ENCODE data around the gene CPLANE2.
"Not testable (repeated sequence)": the region's sequence is repeated elsewhere in the genome, so short reads cannot be mapped to it uniquely, and the experiment has no call there.

CPLANE2 gene

DNA sequence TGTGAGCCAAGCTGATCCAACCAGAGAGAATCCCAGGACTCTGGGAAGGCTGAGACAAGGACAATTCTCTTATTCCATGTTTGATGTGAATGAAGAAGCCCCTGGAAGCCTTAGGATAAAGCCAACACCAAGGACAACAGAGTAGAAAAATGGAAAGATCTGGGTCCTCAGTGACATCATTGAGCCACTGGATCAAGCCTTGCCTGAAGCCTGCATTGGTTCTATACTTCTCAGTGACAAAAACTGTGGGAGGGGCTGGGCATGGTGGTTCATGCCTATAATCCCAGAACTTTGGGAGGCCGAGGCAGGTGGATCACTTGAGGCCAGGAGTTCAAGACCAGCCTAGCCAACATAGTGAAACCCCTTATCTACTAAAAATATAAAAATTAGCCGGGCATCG is 40.1 kb downstream of the CPLANE2 start:
- no peak for DNase-seq (ENCODE audit: low spot score)
- CTCF ChIA-PET: interaction anchor here (1.5 kb wide), 1 partner anchor 118 kb away, joined by 4 read pairs; no protein-coding TSS in a partner anchor
- no peak overlapping the region for H3K27ac ChIP-seq
- POLR2A ChIA-PET (ENCODE audit: low non-redundant PET): no interaction called here
- TF ChIP-seq, protein P1, sequence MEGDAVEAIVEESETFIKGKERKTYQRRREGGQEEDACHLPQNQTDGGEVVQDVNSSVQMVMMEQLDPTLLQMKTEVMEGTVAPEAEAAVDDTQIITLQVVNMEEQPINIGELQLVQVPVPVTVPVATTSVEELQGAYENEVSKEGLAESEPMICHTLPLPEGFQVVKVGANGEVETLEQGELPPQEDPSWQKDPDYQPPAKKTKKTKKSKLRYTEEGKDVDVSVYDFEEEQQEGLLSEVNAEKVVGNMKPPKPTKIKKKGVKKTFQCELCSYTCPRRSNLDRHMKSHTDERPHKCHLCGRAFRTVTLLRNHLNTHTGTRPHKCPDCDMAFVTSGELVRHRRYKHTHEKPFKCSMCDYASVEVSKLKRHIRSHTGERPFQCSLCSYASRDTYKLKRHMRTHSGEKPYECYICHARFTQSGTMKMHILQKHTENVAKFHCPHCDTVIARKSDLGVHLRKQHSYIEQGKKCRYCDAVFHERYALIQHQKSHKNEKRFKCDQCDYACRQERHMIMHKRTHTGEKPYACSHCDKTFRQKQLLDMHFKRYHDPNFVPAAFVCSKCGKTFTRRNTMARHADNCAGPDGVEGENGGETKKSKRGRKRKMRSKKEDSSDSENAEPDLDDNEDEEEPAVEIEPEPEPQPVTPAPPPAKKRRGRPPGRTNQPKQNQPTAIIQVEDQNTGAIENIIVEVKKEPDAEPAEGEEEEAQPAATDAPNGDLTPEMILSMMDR (conservative IDR thresholded peaks at IDR 0.05; ENCODE audit: low read depth): no peak

DNA sequence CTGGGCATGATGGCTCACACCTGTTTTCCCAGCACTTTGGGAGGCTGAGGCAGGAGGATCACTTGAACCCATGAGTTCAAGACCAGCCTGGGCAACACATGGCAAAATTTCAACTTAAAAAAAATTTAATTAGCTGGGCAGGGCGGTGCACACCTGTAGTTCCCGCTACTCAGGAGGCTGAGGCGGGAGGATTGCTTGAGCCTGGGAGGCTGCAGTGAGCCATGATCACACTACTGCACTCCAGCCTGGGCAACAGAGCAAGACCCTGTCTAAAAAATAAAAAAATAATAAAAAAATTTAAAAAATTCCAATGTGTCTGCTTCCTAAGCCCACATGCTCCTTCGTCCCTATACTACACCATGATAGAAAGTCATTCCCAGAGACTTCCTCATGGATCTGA is 40.8 kb downstream of the CPLANE2 start:
- CTCF ChIA-PET: interaction anchor here (0.6 kb wide), 1 partner anchor 222 kb away, joined by 3 read pairs; no protein-coding TSS in a partner anchor
- POLR2A ChIA-PET (ENCODE audit: low non-redundant PET); DNase-seq (ENCODE audit: low spot score): not testable (repeated sequence)

DNA sequence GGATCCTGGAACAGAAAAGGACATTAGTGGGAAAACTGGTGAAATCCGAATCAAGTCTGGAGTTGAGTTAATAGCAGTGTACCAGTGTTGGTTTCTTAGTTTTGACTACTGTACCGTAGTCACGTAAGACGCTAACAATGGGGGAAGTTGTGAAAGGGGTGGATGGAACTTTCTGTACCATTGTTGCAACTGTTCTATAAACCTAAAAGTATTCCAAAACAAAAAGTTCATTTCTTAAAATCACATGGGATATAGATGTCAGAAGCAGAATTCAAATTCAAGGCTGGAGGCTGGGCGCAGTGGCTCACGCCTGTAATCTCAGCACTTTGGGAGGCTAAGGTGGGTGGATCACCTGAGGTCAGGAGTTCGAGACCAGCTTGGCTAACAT is 41.5 kb downstream of the CPLANE2 start:
- ChIA-PET CTCF (no interaction called here), POLR2A (ENCODE audit: low non-redundant PET) (no interaction called here)
- no peak for DNase-seq (ENCODE audit: low spot score)
- TF ChIP-seq, protein P1 (conservative IDR thresholded peaks at IDR 0.05; ENCODE audit: low read depth): no peak
- no peak overlapping the region for H3K27ac ChIP-seq

More for the DNA sequence above, 40.8 kb downstream of the CPLANE2 start:
- H3K27ac ChIP-seq: not testable (repeated sequence)

DNA sequence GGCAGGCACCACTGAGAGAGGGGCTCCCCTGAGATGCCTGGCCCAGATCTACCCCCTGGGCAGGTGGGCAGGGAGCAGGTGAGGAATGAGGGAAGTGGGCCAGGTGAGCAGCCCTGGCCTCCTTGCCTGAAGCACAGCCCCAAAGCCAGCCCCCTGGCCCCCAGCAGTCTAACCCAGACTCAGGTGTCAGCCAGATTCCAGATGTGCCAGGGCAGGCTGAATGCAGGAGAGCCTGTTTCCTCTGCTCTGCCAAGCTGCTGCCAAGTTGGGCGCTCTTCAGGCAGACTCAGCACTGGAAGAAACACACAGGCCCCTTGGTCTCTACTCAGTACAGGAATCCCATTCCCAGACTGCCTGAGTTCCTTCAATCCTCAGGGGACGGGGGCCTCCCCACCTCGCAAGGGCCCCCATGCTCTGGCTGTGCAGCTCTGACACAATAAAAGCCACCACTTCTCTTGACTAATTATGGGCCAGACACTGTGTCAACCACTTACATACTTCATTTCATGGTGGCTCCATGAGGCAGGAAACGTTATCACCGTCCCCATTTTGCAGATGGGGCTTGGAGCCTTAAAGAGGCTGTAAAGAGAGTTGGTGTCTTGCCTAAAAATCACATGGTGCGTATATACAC is 45.0 kb downstream of the CPLANE2 start:
- no peak for DNase-seq (ENCODE audit: low spot score)
- peak overlapping the region; percentile 70 for H3K27ac ChIP-seq
- TF ChIP-seq, protein P1 (conservative IDR thresholded peaks at IDR 0.05; ENCODE audit: low read depth): no peak
- ChIA-PET POLR2A (ENCODE audit: low non-redundant PET) (no interaction called here), CTCF (interaction anchor here (0.6 to 1.9 kb wide), 3 partner anchors 39 to 113 kb away, joined by 3 to 5 read pairs (median 4); no protein-coding TSS in a partner anchor)

DNA sequence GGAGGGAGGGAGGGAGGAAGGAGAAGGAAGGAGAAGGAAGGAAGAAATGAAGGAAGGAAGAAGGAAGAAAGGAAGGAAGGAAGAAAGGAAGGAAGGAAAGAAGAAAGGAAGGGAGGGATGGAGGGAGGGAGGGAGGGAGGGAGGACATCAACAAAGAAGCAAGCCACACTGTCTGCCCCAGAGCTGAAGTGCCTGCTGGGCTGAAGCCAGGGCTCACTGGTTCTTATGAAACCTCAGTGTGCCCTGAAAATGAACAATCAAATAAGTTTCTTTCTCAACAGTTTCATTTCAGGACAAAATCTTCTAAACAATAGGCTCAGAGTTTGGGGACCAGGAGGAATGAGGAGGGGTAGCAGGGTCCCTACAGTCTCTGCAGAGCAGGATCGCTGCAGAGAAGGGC is 45.7 kb downstream of the CPLANE2 start:
- TF ChIP-seq, protein P1 (conservative IDR thresholded peaks at IDR 0.05; ENCODE audit: low read depth): no peak
- ChIA-PET POLR2A (ENCODE audit: low non-redundant PET) (no interaction called here), CTCF (interaction anchor here (0.5 to 1.9 kb wide), 3 partner anchors 28 to 112 kb away, joined by 4 to 5 read pairs (median 4); no protein-coding TSS in a partner anchor)
- H3K27ac ChIP-seq: peak overlapping the region; percentile 70
- no peak for DNase-seq (ENCODE audit: low spot score)

DNA sequence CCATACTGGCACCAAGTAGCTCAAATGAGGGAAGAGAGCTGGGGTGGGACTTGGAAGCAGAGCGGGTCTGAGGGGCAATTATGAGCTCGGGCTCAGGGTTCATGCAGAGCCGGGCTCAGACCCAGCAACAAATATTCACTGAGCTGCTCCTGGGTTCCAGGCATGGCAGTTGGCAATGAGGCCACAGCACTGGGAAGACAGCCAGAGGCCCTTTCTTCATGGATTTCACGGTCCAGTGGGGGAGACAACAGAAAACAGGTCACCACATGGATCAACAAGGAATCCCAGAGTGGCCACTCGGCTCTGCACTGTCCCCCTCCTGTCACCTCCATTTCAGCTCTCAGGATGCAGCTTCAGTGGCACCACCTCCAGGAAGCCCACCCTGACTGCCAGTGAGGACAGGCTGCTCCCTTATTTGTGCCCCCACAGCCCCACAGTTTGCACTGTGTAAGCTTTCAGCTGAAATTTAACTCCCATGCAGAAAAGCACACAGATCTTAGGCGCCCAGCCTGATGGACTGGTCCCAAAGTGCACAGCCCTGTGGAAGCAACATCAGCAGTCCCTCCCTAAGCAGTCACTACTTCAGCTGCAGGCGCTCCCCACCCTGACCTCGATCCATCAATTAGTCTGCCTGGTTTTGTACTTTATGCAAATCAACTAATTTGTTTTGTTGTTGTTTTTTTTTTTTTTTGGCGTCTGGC is 46.9 kb downstream of the CPLANE2 start:
- no peak for DNase-seq (ENCODE audit: low spot score)
- TF ChIP-seq, protein P1 (conservative IDR thresholded peaks at IDR 0.05; ENCODE audit: low read depth): no peak
- POLR2A ChIA-PET (ENCODE audit: low non-redundant PET): interaction anchor here (1.5 kb wide), 1 partner anchor 27 kb away, joined by 4 read pairs; no protein-coding TSS in a partner anchor
- H3K27ac ChIP-seq: peak overlapping the region; percentile 98
- CTCF ChIA-PET: interaction anchor here (0.7 to 0.9 kb wide), 2 partner anchors 15 to 53 kb away, joined by 4 to 5 read pairs; no protein-coding TSS in a partner anchor
